GM12872 (cell line): Measurements from ENCODE around the gene LRRC4B.

ENCODE experiments used
- TF ChIP-seq, protein P1 (sequence below): IDR thresholded peaks from 3 replicates; pipeline ENCODE4 v1.5.1; 2011; ENCODE audit warnings: low read depth, mild to moderate bottlenecking, low read length, moderate library complexity; ENCODE audit not compliant: insufficient read depth

LRRC4B gene

DNA sequence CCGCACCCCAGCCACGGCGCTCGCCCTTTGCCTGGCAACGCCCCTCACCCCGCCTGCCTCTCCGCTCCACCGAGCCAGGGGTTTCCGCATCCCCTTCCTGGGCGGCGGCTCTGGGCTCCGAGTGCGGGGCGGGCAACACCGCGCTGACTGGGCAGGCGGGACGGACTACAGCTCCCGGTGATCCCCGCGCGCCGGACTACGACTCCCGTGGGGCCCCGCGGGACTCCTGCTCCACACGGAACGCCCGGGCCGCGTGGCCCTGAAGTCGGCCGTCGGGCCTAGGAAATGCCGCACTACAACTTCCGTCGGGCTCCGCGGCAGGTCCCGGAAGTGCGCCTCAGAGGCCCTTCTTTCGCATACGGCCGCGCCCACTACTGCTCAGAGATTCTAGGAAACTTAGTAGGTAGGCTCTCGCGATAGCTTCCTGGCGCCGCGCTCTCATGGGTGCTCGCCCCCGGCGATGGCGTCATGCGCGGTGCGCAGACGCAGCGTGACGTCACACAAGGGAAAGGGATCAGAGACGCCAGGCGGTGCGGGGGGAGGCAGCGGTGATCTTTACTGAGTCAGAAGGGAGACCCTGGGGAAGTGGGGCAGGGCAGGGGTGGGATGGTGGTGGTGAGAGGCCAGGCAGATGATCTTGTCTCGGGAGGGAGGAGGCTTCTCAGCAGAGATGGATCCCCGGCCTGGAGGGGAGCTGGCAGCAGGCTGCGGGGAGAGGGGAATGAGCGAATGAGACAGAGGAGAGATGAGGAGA lies 57.0 kb downstream of the LRRC4B start, which contains the start of gene JOSD2:
Gene JOSD2, minus strand, starts transcription at position 123 of the 754 bp plus-strand sequence. CDS start 760 bp downstream, outside the sequence.
- TF ChIP-seq, protein P1, sequence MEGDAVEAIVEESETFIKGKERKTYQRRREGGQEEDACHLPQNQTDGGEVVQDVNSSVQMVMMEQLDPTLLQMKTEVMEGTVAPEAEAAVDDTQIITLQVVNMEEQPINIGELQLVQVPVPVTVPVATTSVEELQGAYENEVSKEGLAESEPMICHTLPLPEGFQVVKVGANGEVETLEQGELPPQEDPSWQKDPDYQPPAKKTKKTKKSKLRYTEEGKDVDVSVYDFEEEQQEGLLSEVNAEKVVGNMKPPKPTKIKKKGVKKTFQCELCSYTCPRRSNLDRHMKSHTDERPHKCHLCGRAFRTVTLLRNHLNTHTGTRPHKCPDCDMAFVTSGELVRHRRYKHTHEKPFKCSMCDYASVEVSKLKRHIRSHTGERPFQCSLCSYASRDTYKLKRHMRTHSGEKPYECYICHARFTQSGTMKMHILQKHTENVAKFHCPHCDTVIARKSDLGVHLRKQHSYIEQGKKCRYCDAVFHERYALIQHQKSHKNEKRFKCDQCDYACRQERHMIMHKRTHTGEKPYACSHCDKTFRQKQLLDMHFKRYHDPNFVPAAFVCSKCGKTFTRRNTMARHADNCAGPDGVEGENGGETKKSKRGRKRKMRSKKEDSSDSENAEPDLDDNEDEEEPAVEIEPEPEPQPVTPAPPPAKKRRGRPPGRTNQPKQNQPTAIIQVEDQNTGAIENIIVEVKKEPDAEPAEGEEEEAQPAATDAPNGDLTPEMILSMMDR, result no peak

DNA sequence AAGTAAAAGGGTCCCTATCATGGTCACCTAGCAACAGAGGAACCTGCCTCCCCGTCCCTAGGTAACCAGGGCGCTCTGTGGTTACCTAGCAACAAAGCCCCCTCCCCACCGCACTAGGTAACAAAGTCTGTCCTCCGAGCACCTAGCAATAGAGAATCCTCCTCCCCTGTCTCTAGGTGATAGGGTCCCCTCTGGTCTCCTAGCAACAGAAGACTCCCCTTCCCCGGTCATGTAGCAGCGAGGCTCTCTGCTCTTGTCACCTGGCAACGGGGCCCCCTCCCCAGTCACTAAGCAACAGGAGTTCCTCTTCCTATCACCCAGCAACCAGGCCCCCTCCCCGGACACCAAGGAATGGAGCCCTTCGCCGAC lies 57.6 kb downstream of the LRRC4B start:
- TF ChIP-seq, protein P1, result no peak

DNA sequence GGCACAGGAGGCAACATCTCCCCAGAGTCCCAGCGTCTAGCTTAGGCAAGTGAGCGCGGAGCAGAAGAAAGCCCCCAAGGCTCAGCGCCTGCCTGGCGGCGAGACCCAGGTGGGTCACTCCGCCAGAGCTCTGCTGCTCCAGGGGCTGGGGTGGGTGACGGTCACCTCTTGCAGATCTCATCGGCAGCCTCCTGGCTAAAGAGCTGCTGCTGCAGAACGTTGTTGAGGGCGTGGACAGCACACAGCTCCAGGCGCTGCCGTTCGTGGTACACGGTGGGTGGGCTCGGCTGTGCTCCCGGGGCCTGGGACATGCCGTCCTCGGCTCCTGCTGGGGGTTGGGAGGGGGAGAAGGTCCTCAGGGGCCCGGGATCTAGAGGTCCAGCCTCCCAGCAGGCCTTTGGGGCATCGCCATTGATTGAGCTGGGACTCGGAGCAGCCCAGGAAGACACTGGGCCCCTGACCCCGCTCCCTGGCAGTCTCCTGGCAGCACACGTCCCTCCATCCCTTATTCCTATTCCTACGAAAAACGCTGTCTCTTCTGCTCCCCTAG lies 58.0 kb downstream of the LRRC4B start:
- TF ChIP-seq, protein P1, result no peak

DNA sequence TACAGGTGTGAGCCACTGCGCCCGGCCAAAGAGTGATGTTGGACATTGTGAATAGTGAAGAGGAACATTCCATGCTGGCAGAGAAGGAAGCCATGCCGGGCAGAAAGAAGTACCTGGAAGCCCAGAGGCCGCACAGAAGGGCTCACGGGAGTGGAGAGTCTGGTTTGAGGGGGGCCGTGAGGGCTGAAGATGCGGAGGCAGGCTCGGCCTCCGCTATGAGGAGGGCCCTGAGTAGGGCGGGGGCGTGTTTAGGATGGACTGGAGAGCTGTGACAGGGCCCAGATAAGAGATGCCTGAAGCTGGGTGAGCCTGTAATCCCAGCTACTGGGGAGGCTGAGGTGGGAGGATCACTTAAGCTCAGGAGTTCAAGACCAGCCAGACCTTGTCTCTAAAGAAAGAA lies 58.9 kb downstream of the LRRC4B start:
- TF ChIP-seq, protein P1, result no peak

DNA sequence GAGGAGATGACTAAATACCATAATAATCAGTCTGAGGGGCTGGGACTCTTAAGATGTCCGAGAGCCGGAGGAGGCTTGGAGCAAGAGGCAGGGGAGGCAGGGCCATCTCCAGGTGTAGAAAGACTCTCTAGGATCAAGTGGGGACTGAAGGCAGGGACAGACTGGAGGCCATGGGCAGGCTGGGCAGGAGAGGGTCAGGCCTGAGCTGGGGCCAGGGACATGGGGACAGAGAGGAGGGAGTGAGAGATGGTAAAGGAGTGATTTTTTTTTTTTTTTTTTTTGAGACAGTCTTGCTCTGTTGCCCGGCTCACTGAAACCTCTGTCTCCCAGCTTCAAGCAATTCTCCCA lies 59.4 kb downstream of the LRRC4B start:
- TF ChIP-seq, protein P1, result no peak

DNA sequence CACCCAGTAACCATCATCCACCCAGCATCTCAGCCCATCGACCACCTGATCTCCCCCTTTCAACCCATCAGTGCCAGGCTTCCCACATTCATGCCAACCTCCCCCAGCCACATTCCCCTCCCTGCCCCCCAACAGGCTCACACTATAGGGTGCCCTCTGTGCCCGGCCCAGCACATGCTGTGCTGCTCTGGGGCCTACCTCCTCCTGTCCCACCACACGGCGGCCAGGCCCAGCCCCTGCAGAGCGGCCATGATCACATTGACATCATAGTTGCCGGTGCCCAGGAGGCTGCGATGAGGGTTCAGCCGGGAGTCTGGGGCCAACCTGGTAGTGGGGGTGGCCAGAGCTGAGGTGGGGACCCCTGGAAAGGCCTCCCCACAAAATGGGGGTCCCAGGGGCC lies 60.9 kb downstream of the LRRC4B start:
- TF ChIP-seq, protein P1, result no peak

DNA sequence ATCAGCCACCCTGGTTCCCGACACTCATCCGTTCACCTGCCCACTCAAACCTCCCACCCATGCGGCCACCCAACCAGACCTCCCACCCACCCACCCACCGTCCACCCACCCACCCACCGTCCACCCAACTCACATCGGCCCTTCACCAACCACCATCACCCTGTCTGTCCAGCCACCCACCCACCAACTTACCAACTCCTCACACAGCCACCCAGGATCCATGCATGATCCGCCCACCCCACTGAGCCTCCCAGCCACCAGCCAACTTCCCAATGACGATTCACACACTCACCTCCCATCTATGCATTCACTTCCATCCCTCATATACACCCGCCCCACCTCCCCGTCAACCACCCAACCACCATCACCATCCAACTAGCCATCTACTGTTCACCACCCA lies 61.5 kb downstream of the LRRC4B start:
- TF ChIP-seq, protein P1, result no peak
